Measurements from ENCODE around the gene ERI2. TPM values are rescaled to one million over a fixed set of nuclear protein-coding genes. Genes with fewer than 3 reads are reported as not detected.
"Not testable (repeated sequence)": the region's sequence is repeated elsewhere in the genome, so short reads cannot be mapped to it uniquely, and the experiment has no call there.

The ERI2 gene
- total RNA-seq, 5 donors from 2014 or later (not counting 1 experiment from before 2014, with no cell fraction given), result 2.3 to 3.0 (median 2.4) TPM

- DNase-seq; H3K4me1 Mint-ChIP-seq; H3K27me3 Mint-ChIP-seq; H3K9me3 ChIP-seq; H3K27ac Mint-ChIP-seq; H3K27me3 ChIP-seq (replicated peaks in 1 of 2; ENCODE audit: control insufficient read depth in 2 of 2, extremely low read depth in 1 of 2, insufficient read depth in 2 of 2, low read length in 1 of 2); H3K4me3 ChIP-seq (ENCODE audit: control insufficient read depth in 1 of 2, extremely low read depth in 1 of 2, low read length in 1 of 2); H3K4me1 ChIP-seq (ENCODE audit: control insufficient read depth in 1 of 2, extremely low read depth in 1 of 2, insufficient read depth in 2 of 2, low read length in 2 of 2); CTCF ChIA-PET; H3K36me3 ChIP-seq (ENCODE audit: control insufficient read depth in 2 of 2, extremely low read depth in 1 of 2, insufficient read depth in 1 of 2, low read length in 1 of 2); H3K4me3 Mint-ChIP-seq; POLR2A ChIA-PET; ATAC-seq (replicated peaks in 1 of 4); H3K27ac ChIP-seq (ENCODE audit: low read length): not testable (repeated sequence)
- H3K36me3 Mint-ChIP-seq, result peaks cover 19% of the 10 kb centered on the region
- WGBS (ENCODE audit: insufficient coverage), result no CpG with 5 or more reads among the region's 5 CpGs
- H3K9me3 Mint-ChIP-seq, result peaks cover 0 to 17% (median 7%) of the 10 kb centered on the region in 3 donors
Observed at GRCh38 chr16:20755799-20756198, 50.5 kb downstream of the ERI2 start.

DNA sequence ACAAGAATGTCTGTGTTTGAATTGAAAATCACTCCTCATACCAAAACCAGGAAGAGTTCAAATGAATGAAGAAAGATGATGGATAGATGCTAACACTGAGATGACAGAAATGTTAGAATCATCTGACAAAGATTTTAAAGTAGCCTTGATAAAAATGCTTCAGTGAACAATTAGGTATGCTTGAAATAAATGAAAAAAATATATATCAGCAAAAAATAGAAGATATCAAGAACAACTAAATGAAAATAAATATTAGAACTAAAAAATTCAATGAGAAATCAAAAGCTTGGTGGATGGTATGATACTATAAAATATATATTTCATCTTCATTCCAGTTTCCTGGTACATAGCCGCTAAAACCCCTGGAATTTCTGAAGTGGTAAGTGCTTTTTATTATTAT lies 51.0 kb downstream of the ERI2 start:
- DNase-seq (no peak), ATAC-seq (replicated peaks in 1 of 4) (no peak)
- Mint-ChIP-seq H3K9me3 (peaks cover 0 to 15% (median 7%) of the 10 kb centered on the region in 3 donors), H3K27me3 (peaks cover 0 to 7% of the 10 kb centered on the region in 2 donors), H3K36me3 (peaks cover 13% of the 10 kb centered on the region), H3K4me1 (no peaks in the 10 kb centered on the region), H3K4me3 (no peak overlapping the region), H3K27ac (no peak overlapping the region)
- ChIA-PET POLR2A (no interaction called here), CTCF (interaction anchor here in 1 of 2 donors (0.8 kb wide), 1 partner anchor 1636 kb away, joined by 3 read pairs; no protein-coding TSS in a partner anchor)
- H3K4me1 ChIP-seq (ENCODE audit: control insufficient read depth in 1 of 2, extremely low read depth in 1 of 2, insufficient read depth in 2 of 2, low read length in 2 of 2), result no peaks in the 10 kb centered on the region
- WGBS (ENCODE audit: insufficient coverage), result no CpG with 5 or more reads among the region's 1 CpG
- H3K4me3 ChIP-seq (ENCODE audit: control insufficient read depth in 1 of 2, extremely low read depth in 1 of 2, low read length in 1 of 2), result no peak overlapping the region
- H3K27me3 ChIP-seq (replicated peaks in 1 of 2; ENCODE audit: control insufficient read depth in 2 of 2, extremely low read depth in 1 of 2, insufficient read depth in 2 of 2, low read length in 1 of 2), result no peaks in the 10 kb centered on the region
- H3K9me3 ChIP-seq, result no peaks in the 10 kb centered on the region
- H3K27ac ChIP-seq (ENCODE audit: low read length), result no peak overlapping the region
- H3K36me3 ChIP-seq (ENCODE audit: control insufficient read depth in 2 of 2, extremely low read depth in 1 of 2, insufficient read depth in 1 of 2, low read length in 1 of 2), result no peaks in the 10 kb centered on the region

- 100% methylated on average over 1 of the region's 1 CpG for WGBS (ENCODE audit: insufficient coverage)
- H3K9me3 ChIP-seq, result no peaks in the 10 kb centered on the region
- no peak overlapping the region for H3K27ac Mint-ChIP-seq
Observed at GRCh38 chr16:20753727-20754126, 52.5 kb downstream of the ERI2 start.

GRCh38 chr16:20750558-20750957 lies 55.7 kb downstream of the ERI2 start:
- ATAC-seq (replicated peaks in 1 of 4) (no peak), DNase-seq (no peak)
- Histone ChIP-seq H3K4me1 (ENCODE audit: control insufficient read depth in 1 of 2, extremely low read depth in 1 of 2, insufficient read depth in 2 of 2, low read length in 2 of 2) (no peaks in the 10 kb centered on the region), H3K36me3 (ENCODE audit: control insufficient read depth in 2 of 2, extremely low read depth in 1 of 2, insufficient read depth in 1 of 2, low read length in 1 of 2) (no peaks in the 10 kb centered on the region), H3K4me3 (ENCODE audit: control insufficient read depth in 1 of 2, extremely low read depth in 1 of 2, low read length in 1 of 2) (no peak overlapping the region), H3K9me3 (no peaks in the 10 kb centered on the region), H3K27me3 (replicated peaks in 1 of 2; ENCODE audit: control insufficient read depth in 2 of 2, extremely low read depth in 1 of 2, insufficient read depth in 2 of 2, low read length in 1 of 2) (no peaks in the 10 kb centered on the region), H3K27ac (ENCODE audit: low read length) (no peak overlapping the region)
- Mint-ChIP-seq H3K27ac (no peak overlapping the region), H3K4me1 (no peaks in the 10 kb centered on the region), H3K27me3 (peaks cover 0 to 7% of the 10 kb centered on the region in 2 donors), H3K36me3 (peaks cover 12% of the 10 kb centered on the region), H3K4me3 (no peak overlapping the region), H3K9me3 (peaks cover 6 to 24% (median 16%) of the 10 kb centered on the region in 3 donors)
- WGBS (ENCODE audit: insufficient coverage), result no CpG with 5 or more reads among the region's 1 CpG
- CTCF ChIA-PET, result no interaction called here
- POLR2A ChIA-PET, result no interaction called here

More at GRCh38 chr16:20753727-20754126, 52.5 kb downstream of the ERI2 start:
- Histone ChIP-seq H3K4me3 (ENCODE audit: control insufficient read depth in 1 of 2, extremely low read depth in 1 of 2, low read length in 1 of 2) (no peak overlapping the region), H3K36me3 (ENCODE audit: control insufficient read depth in 2 of 2, extremely low read depth in 1 of 2, insufficient read depth in 1 of 2, low read length in 1 of 2) (no peaks in the 10 kb centered on the region), H3K27me3 (replicated peaks in 1 of 2; ENCODE audit: control insufficient read depth in 2 of 2, extremely low read depth in 1 of 2, insufficient read depth in 2 of 2, low read length in 1 of 2) (no peaks in the 10 kb centered on the region), H3K27ac (ENCODE audit: low read length) (no peak overlapping the region), H3K4me1 (ENCODE audit: control insufficient read depth in 1 of 2, extremely low read depth in 1 of 2, insufficient read depth in 2 of 2, low read length in 2 of 2) (no peaks in the 10 kb centered on the region)
- ATAC-seq (replicated peaks in 1 of 4) (no peak), DNase-seq (no peak)
- CTCF ChIA-PET, result no interaction called here
- Mint-ChIP-seq H3K9me3 (peaks cover 0 to 8% (median 5%) of the 10 kb centered on the region in 3 donors), H3K4me3 (no peak overlapping the region), H3K4me1 (no peaks in the 10 kb centered on the region), H3K36me3 (peaks cover 3% of the 10 kb centered on the region), H3K27me3 (peaks cover 0 to 7% of the 10 kb centered on the region in 2 donors)
- POLR2A ChIA-PET, result no interaction called here

DNA sequence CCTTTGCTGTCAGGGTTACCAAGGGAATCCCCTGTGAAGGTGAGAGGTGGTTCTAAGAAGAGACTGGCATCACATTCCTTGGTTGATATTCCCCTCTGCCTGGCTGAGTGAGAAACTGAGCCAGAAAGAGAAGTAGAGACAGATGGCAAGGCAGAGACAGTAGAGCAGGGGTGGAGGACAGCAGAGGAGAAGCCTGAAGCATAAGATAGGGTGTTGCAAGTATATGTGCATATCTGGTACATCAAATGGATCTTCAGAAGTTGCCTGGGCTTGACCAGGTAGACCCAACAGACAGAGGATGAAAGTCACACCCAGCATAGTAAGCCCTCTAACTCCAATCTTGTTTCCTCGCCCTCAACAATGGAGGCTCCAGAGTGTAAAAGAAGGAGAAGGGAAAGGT lies 56.8 kb downstream of the ERI2 start:
- no peaks in the 10 kb centered on the region for H3K36me3 ChIP-seq (ENCODE audit: control insufficient read depth in 2 of 2, extremely low read depth in 1 of 2, insufficient read depth in 1 of 2, low read length in 1 of 2)
- H3K9me3 Mint-ChIP-seq, result peaks cover 6 to 18% (median 14%) of the 10 kb centered on the region in 3 donors
- ATAC-seq (replicated peaks in 1 of 4) (no peak), DNase-seq (no peak)
- ChIA-PET CTCF (no interaction called here), POLR2A (no interaction called here)
- H3K27me3 ChIP-seq (replicated peaks in 1 of 2; ENCODE audit: control insufficient read depth in 2 of 2, extremely low read depth in 1 of 2, insufficient read depth in 2 of 2, low read length in 1 of 2), result no peaks in the 10 kb centered on the region
- H3K27me3 Mint-ChIP-seq, result peaks cover 0 to 7% of the 10 kb centered on the region in 2 donors
- no peak overlapping the region for H3K27ac Mint-ChIP-seq
- H3K4me1 ChIP-seq (ENCODE audit: control insufficient read depth in 1 of 2, extremely low read depth in 1 of 2, insufficient read depth in 2 of 2, low read length in 2 of 2), result no peaks in the 10 kb centered on the region
- H3K9me3 ChIP-seq, result no peaks in the 10 kb centered on the region
- H3K36me3 Mint-ChIP-seq, result peaks cover 12% of the 10 kb centered on the region
- H3K4me3 Mint-ChIP-seq, result no peak overlapping the region
- H3K4me1 Mint-ChIP-seq, result no peaks in the 10 kb centered on the region
- no CpG with 5 or more reads among the region's 1 CpG for WGBS (ENCODE audit: insufficient coverage)
- H3K4me3 ChIP-seq (ENCODE audit: control insufficient read depth in 1 of 2, extremely low read depth in 1 of 2, low read length in 1 of 2), result no peak overlapping the region
- no peak overlapping the region for H3K27ac ChIP-seq (ENCODE audit: low read length)

GRCh38 chr16:20747030-20747816 lies 59.0 kb downstream of the ERI2 start:
- H3K27ac Mint-ChIP-seq, result no peak overlapping the region
- Histone ChIP-seq H3K4me3 (ENCODE audit: control insufficient read depth in 1 of 2, extremely low read depth in 1 of 2, low read length in 1 of 2) (no peak overlapping the region), H3K27ac (ENCODE audit: low read length) (no peak overlapping the region), H3K36me3 (ENCODE audit: control insufficient read depth in 2 of 2, extremely low read depth in 1 of 2, insufficient read depth in 1 of 2, low read length in 1 of 2) (no peaks in the 10 kb centered on the region), H3K9me3 (no peaks in the 10 kb centered on the region), H3K27me3 (replicated peaks in 1 of 2; ENCODE audit: control insufficient read depth in 2 of 2, extremely low read depth in 1 of 2, insufficient read depth in 2 of 2, low read length in 1 of 2) (no peaks in the 10 kb centered on the region), H3K4me1 (ENCODE audit: control insufficient read depth in 1 of 2, extremely low read depth in 1 of 2, insufficient read depth in 2 of 2, low read length in 2 of 2) (peaks cover 0 to 1% of the 10 kb centered on the region in 2 experiments)
- peaks cover 9% of the 10 kb centered on the region for H3K36me3 Mint-ChIP-seq
- ChIA-PET POLR2A (no interaction called here), CTCF (no interaction called here)
- H3K4me1 Mint-ChIP-seq, result peaks cover 0 to under 1% (median 0%) of the 10 kb centered on the region in 3 donors
- H3K9me3 Mint-ChIP-seq, result peaks cover 6 to 16% (median 11%) of the 10 kb centered on the region in 3 donors
- ATAC-seq (replicated peaks in 1 of 4) (no peak), DNase-seq (no peak)
- H3K4me3 Mint-ChIP-seq, result no peak overlapping the region
- 65% methylated on average over 4 of the region's 4 CpGs for WGBS (ENCODE audit: insufficient coverage)
- H3K27me3 Mint-ChIP-seq, result no peaks in the 10 kb centered on the region

Measured in T-cell (primary cell).